Myocyte (in vitro differentiated cells): ENCODE measurements around the gene CCNK. TPM values are rescaled to one million over a fixed set of nuclear protein-coding genes. Genes with fewer than 3 reads are reported as not detected.
A peak's percentile ranks its signal among the peaks of the same experiment; 100 is the strongest.

Experiments
- DNase-seq: peaks from one replicate; pipeline ENCODE4 v3.0.0-alpha.2; 2012; ENCODE audit warnings: low read depth
- total RNA-seq: library from RNA; depleted of rRNA; stranded (reverse); fragments of >200 nt; gene quantifications from 2 replicates; pipeline ENCODE4 v1.2.3, GENCODE V29; 2014

Gene CCNK
- total RNA-seq, 1 donor from 2014 or later, result 18.6 TPM

GRCh38 chr14:99532310-99532709 is 51.1 kb downstream of the CCNK start:
- DNase-seq, result no peak

GRCh38 chr14:99534333-99534732 is 53.1 kb downstream of the CCNK start:
- DNase-seq, result no peak

GRCh38 chr14:99534863-99535262 is 53.7 kb downstream of the CCNK start:
- DNase-seq, result peak; percentile 99

GRCh38 chr14:99535448-99535847 is 54.2 kb downstream of the CCNK start:
- DNase-seq, result peak; percentile 17

GRCh38 chr14:99535908-99536778 is 54.9 kb downstream of the CCNK start:
- no peak for DNase-seq

GRCh38 chr14:99537399-99537798 is 56.2 kb downstream of the CCNK start:
- DNase-seq, result peak; percentile 67

GRCh38 chr14:99538275-99538674 is 57.1 kb downstream of the CCNK start:
- DNase-seq, result peak; percentile 47

- DNase-seq, result peak; percentile 44
Observed at GRCh38 chr14:99538733-99539132, 57.5 kb downstream of the CCNK start.

- DNase-seq, result no peak
Observed at GRCh38 chr14:99539491-99539890, 58.3 kb downstream of the CCNK start.

- no peak for DNase-seq
Observed at GRCh38 chr14:99540196-99541032, 59.2 kb downstream of the CCNK start.

- DNase-seq, result no peak
Observed at GRCh38 chr14:99541211-99541610, 60.0 kb downstream of the CCNK start.

GRCh38 chr14:99541677-99542470 is 60.7 kb downstream of the CCNK start:
- DNase-seq, result no peak

- no peak for DNase-seq
Observed at GRCh38 chr14:99542566-99542965, 61.4 kb downstream of the CCNK start.

GRCh38 chr14:99543370-99543769 is 62.2 kb downstream of the CCNK start:
- DNase-seq, result no peak

GRCh38 chr14:99543985-99544384 is 62.8 kb downstream of the CCNK start:
- no peak for DNase-seq

GRCh38 chr14:99544991-99545390 is 63.8 kb downstream of the CCNK start:
- peak; percentile 20 for DNase-seq

- no peak for DNase-seq
Observed at GRCh38 chr14:99545586-99545985, 64.4 kb downstream of the CCNK start.

- DNase-seq, result no peak
Observed at GRCh38 chr14:99546234-99546879, 65.1 kb downstream of the CCNK start.

- no peak for DNase-seq
Observed at GRCh38 chr14:99548255-99548654, 67.0 kb downstream of the CCNK start.

GRCh38 chr14:99548871-99549515 is 67.8 kb downstream of the CCNK start:
- no peak for DNase-seq
